Stomach (tissue), 4 donors: Measurements from ENCODE around the gene OTOP1.

Experiments used
- CTCF ChIP-seq, 7 experiments: fragments of 450-650 bp in 4 of 7; fragments of 200-600 bp in 3 of 7; sonication (generic) in 3 of 7; IDR thresholded peaks; one replicate each; pipeline ENCODE4 v1.5.1; 2016 to 2019; ENCODE audit warnings: antibody characterized with exemption in 7 of 7, control low read depth in 2 of 7, mild to moderate bottlenecking in 1 of 7
- POLR2A ChIP-seq, 4 donors: fragments of 450-650 bp; IDR thresholded peaks; one replicate each; pipeline ENCODE4 v1.6.1; 2016; ENCODE audit warnings: antibody characterized with exemption in 4 of 4, control low read depth in 2 of 4, mild to moderate bottlenecking in 1 of 4, moderate library complexity in 1 of 4

- TF ChIP-seq CTCF (IDR thresholded peaks at IDR 0.05) (no peak), POLR2A (IDR thresholded peaks at IDR 0.05) (no peak)
Measured at GRCh38 chr4:4248885-4249203, 22.1 kb upstream of the OTOP1 start.
